Fibroblast of skin of back (primary cell): Measurements from ENCODE around the gene RS1.

Source experiments
- DNase-seq: peaks from one replicate; pipeline ENCODE4 v3.0.0-alpha.2; 2013

RS1 gene

DNA sequence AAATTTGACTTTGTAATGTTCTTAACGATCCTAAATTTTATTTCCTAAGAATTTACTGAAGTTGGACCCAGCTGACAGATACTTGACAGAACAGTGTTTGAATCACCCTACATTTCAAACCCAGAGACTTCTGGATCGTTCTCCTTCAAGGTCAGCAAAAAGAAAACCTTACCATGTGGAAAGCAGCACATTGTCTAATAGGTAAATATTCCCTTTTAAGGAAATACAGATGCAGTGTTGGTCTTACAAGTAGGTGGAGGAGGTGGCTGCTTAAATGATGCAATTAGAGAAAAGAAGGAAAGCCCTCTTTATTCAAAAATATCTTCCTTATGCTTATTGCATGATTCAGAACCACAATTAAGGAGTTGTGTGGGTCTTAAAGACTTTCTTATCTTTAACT is 73.5 kb downstream of the RS1 start:
- DNase-seq: no peak

DNA sequence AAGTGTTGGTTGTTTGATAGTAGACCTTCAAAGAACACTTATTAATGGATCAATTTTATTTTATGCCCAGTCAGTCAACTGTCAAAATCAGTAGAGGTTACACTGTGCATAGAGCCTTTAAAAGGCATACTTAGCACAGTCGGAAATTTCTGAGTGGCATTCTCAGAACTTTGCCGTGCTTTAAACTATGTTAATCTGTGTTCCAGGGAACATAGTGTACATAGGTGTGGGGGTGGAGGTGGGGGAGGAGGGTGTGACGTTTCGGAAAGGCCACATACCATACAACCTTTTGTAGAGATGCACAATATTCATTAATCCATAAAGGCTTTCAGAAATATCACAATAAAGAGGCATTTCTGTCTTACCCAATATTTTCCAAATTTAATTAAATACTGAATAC is 75.8 kb downstream of the RS1 start:
- no peak for DNase-seq

DNA sequence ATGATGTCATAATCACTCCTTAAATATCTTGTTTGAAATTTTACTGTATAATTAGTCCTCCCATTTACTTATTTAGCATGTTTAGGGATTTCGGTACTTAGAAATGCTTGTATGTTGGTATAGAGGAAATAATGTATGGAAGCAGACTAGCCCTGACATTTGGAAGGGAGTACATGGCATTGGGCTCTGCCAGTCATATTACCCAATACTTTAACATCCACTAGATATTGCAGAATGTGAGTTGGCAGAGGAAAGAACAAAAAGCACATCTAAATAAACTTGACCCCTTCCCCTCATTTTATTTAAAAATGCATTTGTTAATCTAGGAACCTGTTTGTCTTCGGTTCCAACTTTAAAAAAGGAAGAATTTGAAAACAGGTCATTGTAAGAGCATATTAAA is 77.8 kb downstream of the RS1 start:
- DNase-seq: no peak

DNA sequence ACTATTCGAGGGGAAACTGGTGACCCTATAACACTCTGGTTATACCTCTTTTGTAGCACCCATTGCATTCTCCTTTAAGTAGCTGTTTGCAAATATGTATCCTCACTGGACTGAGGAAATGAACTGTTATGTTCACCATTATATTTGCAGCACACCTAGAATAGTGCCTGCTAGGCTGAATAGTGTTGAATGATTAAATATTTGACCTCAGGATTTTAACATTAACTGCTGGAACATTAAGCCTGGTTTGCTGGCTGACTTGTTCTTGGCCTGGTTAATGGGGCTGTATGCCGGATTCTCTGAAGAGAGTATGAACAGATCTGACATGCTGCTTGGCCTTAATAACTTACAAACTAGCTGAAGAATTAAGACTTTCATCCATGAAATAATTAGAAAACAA is 80.1 kb downstream of the RS1 start:
- no peak for DNase-seq
